ENCODE results near the gene NCBP3.

Gene NCBP3

GRCh38 chr17:3889325-3890012 is 43.4 kb upstream of the NCBP3 start:
- TF ChIP-seq JUND (IDR thresholded peaks at IDR 0.05; ENCODE audit: low read depth), result no peak
- in situ Hi-C loops (cut with HindIII; ENCODE audit: low pct_unique_long_range_greater_than_20kb, low sequenced_read_pairs), result no loop called here

GRCh38 chr17:3888343-3889171 is 42.5 kb upstream of the NCBP3 start:
- DNase-seq (ENCODE audit: low read depth in 1 of 2, low spot score in 1 of 2), result no peak
- in situ Hi-C loops (cut with HindIII; ENCODE audit: low pct_unique_long_range_greater_than_20kb, low sequenced_read_pairs), result no loop called here
- TF ChIP-seq JUND (IDR thresholded peaks at IDR 0.05; ENCODE audit: low read depth), result no peak

More at GRCh38 chr17:3889325-3890012, 43.4 kb upstream of the NCBP3 start:
- DNase-seq (ENCODE audit: low read depth in 1 of 2, low spot score in 1 of 2), result no peak

- TF ChIP-seq JUND (IDR thresholded peaks at IDR 0.05; ENCODE audit: low read depth), result no peak
- in situ Hi-C loops (cut with HindIII; ENCODE audit: low pct_unique_long_range_greater_than_20kb, low sequenced_read_pairs), result no loop called here
- no peak for DNase-seq (ENCODE audit: low read depth in 1 of 2, low spot score in 1 of 2)
Observed at GRCh38 chr17:3887804-3888203, 41.8 kb upstream of the NCBP3 start.

- DNase-seq (ENCODE audit: low read depth in 1 of 2, low spot score in 1 of 2), result no peak
- in situ Hi-C loops (cut with HindIII; ENCODE audit: low pct_unique_long_range_greater_than_20kb, low sequenced_read_pairs), result no loop called here
- TF ChIP-seq JUND (IDR thresholded peaks at IDR 0.05; ENCODE audit: low read depth), result no peak
Observed at GRCh38 chr17:3887394-3887793, 41.3 kb upstream of the NCBP3 start.

- DNase-seq (ENCODE audit: low read depth in 1 of 2, low spot score in 1 of 2), result no peak
- no peak for TF ChIP-seq JUND (IDR thresholded peaks at IDR 0.05; ENCODE audit: low read depth)
Observed at GRCh38 chr17:3886776-3887175, 40.7 kb upstream of the NCBP3 start.

GRCh38 chr17:3885970-3886369 is 39.9 kb upstream of the NCBP3 start:
- in situ Hi-C loops (cut with HindIII; ENCODE audit: low pct_unique_long_range_greater_than_20kb, low sequenced_read_pairs), result no loop called here
- TF ChIP-seq JUND (IDR thresholded peaks at IDR 0.05; ENCODE audit: low read depth), result no peak
- DNase-seq (ENCODE audit: low read depth in 1 of 2, low spot score in 1 of 2), result no peak

More at GRCh38 chr17:3886776-3887175, 40.7 kb upstream of the NCBP3 start:
- in situ Hi-C loops (cut with HindIII; ENCODE audit: low pct_unique_long_range_greater_than_20kb, low sequenced_read_pairs), result no loop called here

- in situ Hi-C loops (cut with HindIII; ENCODE audit: low pct_unique_long_range_greater_than_20kb, low sequenced_read_pairs), result no loop called here
- no peak for TF ChIP-seq JUND (IDR thresholded peaks at IDR 0.05; ENCODE audit: low read depth)
- DNase-seq (ENCODE audit: low read depth in 1 of 2, low spot score in 1 of 2), result no peak
Observed at GRCh38 chr17:3885271-3885670, 39.2 kb upstream of the NCBP3 start.

GRCh38 chr17:3884188-3884587 is 38.1 kb upstream of the NCBP3 start:
- no peak for DNase-seq (ENCODE audit: low read depth in 1 of 2, low spot score in 1 of 2)
- no peak for TF ChIP-seq JUND (IDR thresholded peaks at IDR 0.05; ENCODE audit: low read depth)
- in situ Hi-C loops (cut with HindIII; ENCODE audit: low pct_unique_long_range_greater_than_20kb, low sequenced_read_pairs), result no loop called here

GRCh38 chr17:3882276-3882675 is 36.2 kb upstream of the NCBP3 start:
- in situ Hi-C loops (cut with HindIII; ENCODE audit: low pct_unique_long_range_greater_than_20kb, low sequenced_read_pairs), result no loop called here
- no peak for DNase-seq (ENCODE audit: low read depth in 1 of 2, low spot score in 1 of 2)
- TF ChIP-seq JUND (IDR thresholded peaks at IDR 0.05; ENCODE audit: low read depth), result no peak

GRCh38 chr17:3880983-3881382 is 34.9 kb upstream of the NCBP3 start:
- DNase-seq (ENCODE audit: low read depth in 1 of 2, low spot score in 1 of 2), result no peak
- in situ Hi-C loops (cut with HindIII; ENCODE audit: low pct_unique_long_range_greater_than_20kb, low sequenced_read_pairs), result no loop called here
- no peak for TF ChIP-seq JUND (IDR thresholded peaks at IDR 0.05; ENCODE audit: low read depth)

- no peak for TF ChIP-seq JUND (IDR thresholded peaks at IDR 0.05; ENCODE audit: low read depth)
- no peak for DNase-seq (ENCODE audit: low read depth in 1 of 2, low spot score in 1 of 2)
- in situ Hi-C loops (cut with HindIII; ENCODE audit: low pct_unique_long_range_greater_than_20kb, low sequenced_read_pairs), result no loop called here
Observed at GRCh38 chr17:3879591-3880417, 33.8 kb upstream of the NCBP3 start.

- DNase-seq (ENCODE audit: low read depth in 1 of 2, low spot score in 1 of 2), result no peak
- TF ChIP-seq JUND (IDR thresholded peaks at IDR 0.05; ENCODE audit: low read depth), result no peak
- in situ Hi-C loops (cut with HindIII; ENCODE audit: low pct_unique_long_range_greater_than_20kb, low sequenced_read_pairs), result no loop called here
Observed at GRCh38 chr17:3879186-3879585, 33.1 kb upstream of the NCBP3 start.
